Stimulated activated CD4-positive, alpha-beta T cell treated with anti-CD3 and anti-CD28 coated beads, Interleukin-15, amount 100 ng/mL, for 24 hours (primary cell): ENCODE results near the gene LONRF3.
"Not testable (repeated sequence)": the region's sequence is repeated elsewhere in the genome, so short reads cannot be mapped to it uniquely, and the experiment has no call there.

Experiments
- DNase-seq: peaks from one replicate; pipeline ENCODE4 v3.0.0-alpha.2; 2020

The LONRF3 gene

GRCh38 chrX:118989886-118990285, 15.5 kb downstream of the LONRF3 start:
- no peak for DNase-seq

GRCh38 chrX:118990512-118991227, 16.3 kb downstream of the LONRF3 start:
- DNase-seq, result no peak

DNA sequence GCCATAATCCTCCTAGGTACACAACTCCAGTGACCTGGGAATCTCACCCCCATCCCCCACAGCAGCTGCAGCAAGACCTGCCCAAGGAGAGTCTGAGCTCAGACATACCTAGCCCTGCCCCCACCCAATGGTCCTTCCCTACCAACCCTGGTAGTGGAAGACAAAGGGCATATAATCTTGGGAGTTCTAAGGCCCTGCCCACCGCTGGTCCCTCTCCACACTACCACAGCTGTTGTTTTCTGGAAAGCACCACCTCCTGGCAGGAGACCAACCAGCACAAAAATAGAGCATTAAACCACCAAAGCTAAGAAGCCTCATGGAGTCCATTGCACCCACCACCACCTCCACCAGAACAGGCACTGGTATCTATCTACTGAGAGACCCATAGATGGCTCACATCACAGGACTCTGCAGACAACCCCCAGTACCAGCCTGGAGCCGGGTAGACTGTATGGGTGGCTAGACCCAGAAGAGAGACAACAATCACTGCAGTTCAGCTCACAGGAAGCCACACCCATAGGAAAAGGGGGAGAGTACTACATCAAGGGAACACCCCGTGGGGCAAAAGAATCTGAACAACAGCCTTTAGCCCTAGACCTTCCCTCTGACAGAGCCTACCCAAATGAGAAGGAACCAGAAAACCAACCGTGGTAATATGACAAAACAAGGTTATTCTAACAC, 18.2 kb downstream of the LONRF3 start:
- DNase-seq, result not testable (repeated sequence)

GRCh38 chrX:119003462-119003861, 29.0 kb downstream of the LONRF3 start:
- DNase-seq, result no peak

DNA sequence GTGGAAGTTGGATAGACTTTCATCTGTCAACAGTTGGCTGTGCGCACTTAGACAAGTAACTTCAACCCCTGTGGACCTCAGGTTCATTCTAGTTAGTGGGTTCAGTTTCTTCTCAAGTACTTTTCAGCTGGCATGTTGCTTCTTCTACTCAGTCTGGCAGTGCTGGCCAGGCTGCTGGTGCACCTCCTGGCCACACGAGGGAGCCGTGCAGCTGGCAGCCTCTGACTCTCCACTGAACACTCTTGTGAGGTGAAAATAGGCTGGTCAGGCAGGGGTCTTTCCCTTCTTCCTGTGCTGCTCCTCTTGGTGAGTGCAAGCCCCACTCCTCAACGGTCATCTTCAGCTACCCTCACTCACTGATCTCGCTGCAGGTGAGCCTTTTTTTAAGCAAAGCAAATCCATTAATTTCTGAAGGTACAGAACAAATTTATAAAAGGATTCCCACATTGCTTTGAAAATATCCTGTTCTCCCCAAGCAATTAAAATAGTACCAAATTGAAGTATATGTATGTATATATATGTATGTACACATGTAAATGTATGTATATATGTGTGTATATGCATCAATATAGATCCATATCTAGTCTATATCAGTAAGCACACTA, 30.6 kb downstream of the LONRF3 start:
- peak; percentile 54 for DNase-seq

GRCh38 chrX:119007189-119007770, 32.9 kb downstream of the LONRF3 start:
- DNase-seq, result no peak

DNA sequence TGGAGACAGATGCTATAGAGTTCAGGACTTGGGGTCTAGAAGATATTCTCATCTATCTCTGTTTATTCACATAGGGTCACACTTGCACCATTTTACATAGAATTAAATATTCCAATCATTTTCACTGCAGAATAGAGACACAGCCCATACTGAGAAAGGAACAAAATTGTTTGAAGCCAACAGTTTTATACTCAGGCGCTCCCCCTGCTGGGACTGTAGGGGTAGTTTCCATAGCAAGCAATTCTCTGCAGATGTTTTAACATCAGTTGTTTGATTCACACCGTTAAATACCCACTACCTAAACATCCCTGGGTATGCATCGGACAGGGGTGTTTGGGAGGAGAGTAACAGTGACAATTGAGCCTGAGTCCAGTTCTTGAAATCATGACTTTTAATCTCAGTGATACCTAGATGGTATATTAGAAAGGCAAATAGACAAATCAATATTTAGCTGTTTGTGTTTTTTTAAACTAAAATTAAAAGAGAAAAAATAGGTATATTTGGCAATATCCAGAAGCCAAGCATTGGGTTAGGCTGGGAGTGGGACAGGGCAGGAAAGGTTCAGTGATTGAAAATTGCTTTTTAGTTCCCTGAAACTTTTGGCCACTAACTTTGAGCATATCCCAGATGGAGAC, 33.8 kb downstream of the LONRF3 start:
- peak; percentile 46 for DNase-seq

- no peak for DNase-seq
Measured at GRCh38 chrX:119009071-119009470, 34.7 kb downstream of the LONRF3 start.

DNA sequence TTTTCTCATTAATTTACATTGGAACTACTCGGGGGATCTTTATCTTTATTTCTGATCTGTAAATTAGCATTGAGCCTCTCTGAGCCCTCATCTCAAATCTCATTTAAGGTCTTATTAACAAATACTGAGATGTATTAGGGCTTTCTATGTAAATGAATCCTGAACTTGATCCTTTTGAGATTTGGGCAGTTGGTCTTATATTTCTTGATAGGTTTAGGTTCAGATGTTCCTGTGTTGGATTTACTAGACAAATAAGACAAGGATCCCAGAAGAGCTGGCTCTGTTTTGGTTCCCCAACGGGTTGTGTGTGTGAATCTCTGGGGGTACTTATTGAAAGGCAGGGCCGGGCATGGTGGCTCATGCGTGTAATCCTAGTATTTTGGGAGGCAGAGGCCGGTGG, 36.1 kb downstream of the LONRF3 start:
- no peak for DNase-seq

DNA sequence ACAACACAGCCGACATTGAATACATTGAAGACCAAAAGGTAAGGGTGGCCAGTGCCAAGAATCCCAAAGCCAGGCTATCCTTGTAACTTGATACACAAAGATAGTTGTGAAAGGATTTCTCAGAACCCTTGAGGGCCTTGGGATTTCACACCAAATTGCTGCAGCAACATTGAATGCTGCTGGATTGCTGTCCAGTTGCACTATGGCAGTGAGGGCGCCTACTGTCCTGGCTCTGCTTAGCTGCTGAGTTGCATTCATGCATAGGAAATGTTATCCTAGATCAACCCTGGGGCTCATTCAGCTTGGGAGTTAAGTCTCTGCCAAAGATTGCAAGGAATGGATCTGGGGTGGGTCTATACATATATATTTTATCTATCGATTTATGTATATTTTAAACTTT, 38.7 kb downstream of the LONRF3 start:
- DNase-seq, result no peak

DNA sequence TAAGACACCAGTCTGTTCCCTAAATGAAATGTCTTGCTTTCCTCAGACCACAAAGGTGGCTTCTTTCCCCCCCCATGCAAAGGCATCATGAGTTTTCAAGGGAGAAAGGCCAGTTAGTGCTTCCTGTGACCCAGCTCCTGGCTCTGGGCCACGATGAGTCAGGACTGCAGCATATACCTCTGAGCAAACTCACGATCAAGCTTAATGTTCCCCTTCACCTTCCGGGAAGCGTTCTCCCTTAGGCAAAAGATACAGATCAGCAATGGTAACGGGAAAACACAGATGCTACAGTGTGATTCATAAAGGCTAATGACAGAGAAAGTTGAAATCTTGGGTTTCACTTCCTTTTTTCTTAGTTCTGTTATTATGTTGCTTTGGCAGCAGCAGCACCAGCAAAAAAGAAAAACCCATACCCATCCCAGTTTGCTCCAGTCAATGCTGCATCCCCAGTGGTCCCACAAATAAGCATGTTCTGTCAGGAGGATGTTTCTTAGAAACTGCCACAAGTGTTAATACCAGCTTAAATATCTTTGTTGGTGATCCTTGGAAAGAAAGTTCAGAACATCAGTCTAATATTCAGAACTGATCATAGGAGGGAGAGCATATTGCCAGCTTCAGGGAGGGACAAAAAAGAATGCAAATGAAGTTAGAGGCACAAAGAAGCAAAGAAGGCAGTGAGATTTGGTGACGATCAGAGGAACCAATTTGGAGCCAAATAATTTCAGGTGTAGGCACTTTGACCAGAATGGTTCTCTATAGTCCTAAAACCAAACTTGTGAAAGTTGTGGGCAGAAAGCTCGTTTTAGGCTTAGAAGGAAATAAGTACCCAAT, 41.2 kb downstream of the LONRF3 start:
- DNase-seq, result peak; percentile 71

GRCh38 chrX:119017077-119017476, 42.7 kb downstream of the LONRF3 start:
- no peak for DNase-seq

DNA sequence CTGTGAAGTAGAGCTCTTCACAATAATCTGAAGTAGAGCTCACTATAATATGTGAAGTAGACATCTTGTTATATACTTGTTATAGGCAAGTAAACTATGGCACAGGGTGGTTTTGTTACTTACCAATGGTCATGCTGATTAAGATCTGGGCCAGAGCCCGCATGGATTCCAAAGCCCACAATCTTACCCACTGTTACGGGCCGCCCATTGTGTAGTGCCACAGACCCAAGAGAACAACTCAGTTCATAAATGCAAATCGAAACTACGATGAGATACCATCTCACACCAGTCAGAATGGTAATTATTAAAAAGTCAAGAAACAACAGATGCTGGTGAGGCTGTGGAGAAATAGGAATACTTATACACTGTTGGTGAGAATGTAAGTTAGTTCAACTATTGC, 51.5 kb downstream of the LONRF3 start:
- no peak for DNase-seq

GRCh38 chrX:119026344-119026743, 51.9 kb downstream of the LONRF3 start:
- DNase-seq, result not testable (repeated sequence)

DNA sequence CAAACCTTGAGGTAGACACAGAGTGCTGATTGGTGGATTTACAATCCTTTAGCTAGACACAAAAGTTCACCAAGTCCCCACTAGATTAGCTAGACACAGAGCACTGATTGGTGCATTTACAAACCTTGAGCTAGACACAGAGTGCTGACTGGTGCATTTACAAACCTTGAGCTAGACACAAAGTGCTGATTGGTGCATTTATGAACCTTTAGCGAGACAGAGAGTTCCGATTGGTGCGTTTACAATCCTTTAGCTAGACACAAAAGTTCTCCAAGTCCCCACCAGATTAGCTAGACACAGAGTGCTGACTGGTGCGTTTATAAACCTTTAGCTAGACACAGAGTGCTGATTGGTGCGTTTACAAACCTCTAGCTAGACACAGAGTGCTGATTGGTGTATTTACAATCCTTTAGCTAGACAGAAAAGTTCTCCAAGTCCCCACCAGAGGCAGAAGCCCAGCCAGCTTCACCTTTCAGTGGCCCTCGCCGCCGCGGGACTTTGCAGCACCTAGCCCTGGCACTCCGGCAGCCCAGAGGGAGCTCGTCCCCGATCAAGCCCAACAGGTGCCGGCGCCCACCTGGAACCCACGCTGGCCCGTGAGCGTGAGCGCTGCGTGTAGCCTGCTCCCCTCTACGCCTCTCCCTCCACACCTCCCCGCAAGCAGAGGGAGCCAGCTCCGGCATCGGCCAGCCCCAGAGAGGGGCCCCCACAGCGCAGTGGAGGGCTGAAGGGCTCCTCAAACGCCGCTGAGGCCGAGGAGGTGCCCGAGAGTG, 53.7 kb downstream of the LONRF3 start:
- not testable (repeated sequence) for DNase-seq

DNA sequence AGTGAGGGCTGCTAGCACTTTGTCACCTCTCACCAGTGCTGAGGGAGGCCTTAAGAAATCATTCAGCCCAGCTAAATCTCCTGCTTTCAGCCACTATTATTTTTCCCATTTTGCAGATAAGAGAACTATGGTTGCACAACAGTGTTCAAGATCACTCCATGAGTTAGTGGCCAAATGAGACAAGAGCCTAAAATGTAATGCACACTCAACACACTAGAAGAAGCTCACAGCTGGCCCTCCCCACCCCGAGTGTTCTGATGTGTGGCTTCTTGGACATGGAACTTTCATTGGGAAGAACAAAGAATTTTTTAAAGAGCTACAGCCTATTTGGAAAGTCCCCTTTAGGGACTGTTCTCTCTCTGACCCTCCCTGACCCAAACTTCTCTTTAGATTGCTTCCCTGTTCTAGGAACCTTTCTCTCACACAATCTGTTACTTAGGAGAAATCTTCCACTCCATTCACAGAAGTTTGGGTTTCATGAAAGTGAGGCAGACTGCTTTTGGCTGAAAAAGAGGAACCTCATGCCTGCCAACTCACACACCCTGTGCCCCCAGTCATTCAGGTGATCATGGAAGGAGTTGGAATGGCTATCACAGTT, 54.4 kb downstream of the LONRF3 start:
- no peak for DNase-seq

- not testable (repeated sequence) for DNase-seq
Measured at GRCh38 chrX:119029656-119030055, 55.2 kb downstream of the LONRF3 start.

DNA sequence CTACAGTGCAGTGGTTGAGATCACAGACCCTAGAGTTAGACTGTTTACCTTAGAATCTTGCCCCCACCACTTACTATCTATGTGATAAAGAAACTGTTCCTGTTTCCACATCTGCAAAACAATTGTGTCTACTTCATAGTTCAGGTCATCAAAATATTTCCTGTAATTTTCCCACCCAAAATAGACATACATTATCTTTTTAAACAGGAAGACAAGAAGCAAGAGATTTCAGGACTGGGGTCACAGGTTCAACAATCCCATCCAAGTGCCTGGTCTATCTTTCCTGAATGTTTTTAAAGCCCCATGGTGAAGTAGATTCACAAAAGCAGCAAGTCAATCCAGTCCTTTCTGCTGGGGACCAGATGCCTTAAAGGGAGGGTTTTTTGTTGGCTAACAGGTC, 56.6 kb downstream of the LONRF3 start:
- DNase-seq, result no peak

GRCh38 chrX:119036107-119037029, 62.0 kb downstream of the LONRF3 start:
- DNase-seq, result no peak

DNA sequence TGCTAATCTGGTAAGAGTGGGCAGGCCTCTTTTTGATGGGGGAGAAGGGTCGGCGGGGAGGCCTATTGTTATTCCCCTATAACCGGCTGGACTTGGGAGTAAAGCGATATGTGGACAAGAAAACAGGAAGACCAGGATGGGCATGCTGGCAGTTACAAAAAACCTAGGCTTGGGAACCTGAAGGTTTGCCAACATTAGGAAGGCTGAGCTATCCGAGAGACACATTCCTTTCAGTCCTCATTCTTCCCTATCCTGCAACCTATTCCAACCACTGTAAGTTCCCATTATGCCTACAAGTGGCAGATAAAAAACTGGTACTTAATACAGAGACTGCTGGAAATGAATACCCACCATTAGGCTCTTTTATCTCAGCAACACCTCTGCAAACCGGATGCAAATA, 66.0 kb downstream of the LONRF3 start:
- DNase-seq, result no peak
